Measurements from ENCODE around the gene CAMK1D. TPM values are rescaled to one million over a fixed set of nuclear protein-coding genes. Genes with fewer than 3 reads are reported as not detected.

The CAMK1D gene
- total RNA-seq, 3 donors from 2014 or later = 4.4 to 17.3 (median 5.2) TPM

- Histone ChIP-seq H3K9me3 (no peaks in the 10 kb centered on the region), H3K27ac (no peak overlapping the region), H3K27me3 (no peaks in the 10 kb centered on the region), H3K4me3 (no peak overlapping the region), H3K4me1 (no peaks in the 10 kb centered on the region), H3K36me3 (no peaks in the 10 kb centered on the region)
- TF ChIP-seq CTCF (IDR thresholded peaks at IDR 0.05) (no peak), POLR2A (IDR thresholded peaks at IDR 0.05) (no peak), POLR2AphosphoS5 (IDR thresholded peaks at IDR 0.05) (no peak)
- DNase-seq (ENCODE audit: low spot score in 2 of 2) = no peak
- intact Hi-C loops (cut with DNase I; ENCODE audit: low total_unique reads) = no loop called here
Measured at GRCh38 chr10:12556039-12556438, 206.7 kb downstream of the CAMK1D start.

- Histone ChIP-seq H3K36me3 (no peaks in the 10 kb centered on the region), H3K27ac (no peak overlapping the region), H3K9me3 (no peaks in the 10 kb centered on the region), H3K4me1 (no peaks in the 10 kb centered on the region), H3K4me3 (no peak overlapping the region), H3K27me3 (no peaks in the 10 kb centered on the region)
- no peak for DNase-seq (ENCODE audit: low spot score in 2 of 2)
- no peak for TF ChIP-seq POLR2A (IDR thresholded peaks at IDR 0.05)
- no peak for TF ChIP-seq CTCF (IDR thresholded peaks at IDR 0.05)
- TF ChIP-seq POLR2AphosphoS5 (IDR thresholded peaks at IDR 0.05) = no peak
- intact Hi-C loops (cut with DNase I; ENCODE audit: low total_unique reads) = no loop called here
Measured at GRCh38 chr10:12559578-12560178, 210.3 kb downstream of the CAMK1D start.

- H3K27me3 ChIP-seq = no peaks in the 10 kb centered on the region
- H3K9me3 ChIP-seq = no peaks in the 10 kb centered on the region
- H3K27ac ChIP-seq = no peak overlapping the region
- intact Hi-C loops (cut with DNase I; ENCODE audit: low total_unique reads) = no loop called here
- no peaks in the 10 kb centered on the region for H3K4me1 ChIP-seq
- no peak for TF ChIP-seq POLR2AphosphoS5 (IDR thresholded peaks at IDR 0.05)
- TF ChIP-seq POLR2A (IDR thresholded peaks at IDR 0.05) = no peak
- TF ChIP-seq CTCF (IDR thresholded peaks at IDR 0.05) = no peak
- no peak for DNase-seq (ENCODE audit: low spot score in 2 of 2)
- no peak overlapping the region for H3K4me3 ChIP-seq
- H3K36me3 ChIP-seq = no peaks in the 10 kb centered on the region
Measured at GRCh38 chr10:12561307-12561706, 212.0 kb downstream of the CAMK1D start.

- H3K27ac ChIP-seq = no peak overlapping the region
- no peaks in the 10 kb centered on the region for H3K9me3 ChIP-seq
- intact Hi-C loops (cut with DNase I; ENCODE audit: low total_unique reads) = no loop called here
- DNase-seq (ENCODE audit: low spot score in 2 of 2) = no peak
- H3K4me3 ChIP-seq = no peak overlapping the region
- no peak for TF ChIP-seq POLR2A (IDR thresholded peaks at IDR 0.05)
- TF ChIP-seq CTCF (IDR thresholded peaks at IDR 0.05) = no peak
- TF ChIP-seq POLR2AphosphoS5 (IDR thresholded peaks at IDR 0.05) = no peak
- no peaks in the 10 kb centered on the region for H3K36me3 ChIP-seq
- H3K4me1 ChIP-seq = no peaks in the 10 kb centered on the region
- H3K27me3 ChIP-seq = no peaks in the 10 kb centered on the region
Measured at GRCh38 chr10:12561720-12562119, 212.4 kb downstream of the CAMK1D start.

- no peaks in the 10 kb centered on the region for H3K27me3 ChIP-seq
- intact Hi-C loops (cut with DNase I; ENCODE audit: low total_unique reads) = no loop called here
Measured at GRCh38 chr10:12563489-12563888, 214.1 kb downstream of the CAMK1D start.

More at GRCh38 chr10:12563489-12563888, 214.1 kb downstream of the CAMK1D start:
- TF ChIP-seq POLR2AphosphoS5 (IDR thresholded peaks at IDR 0.05) (no peak), POLR2A (IDR thresholded peaks at IDR 0.05) (no peak), CTCF (IDR thresholded peaks at IDR 0.05) (no peak)
- Histone ChIP-seq H3K4me1 (no peaks in the 10 kb centered on the region), H3K9me3 (no peaks in the 10 kb centered on the region), H3K27ac (no peak overlapping the region), H3K36me3 (no peaks in the 10 kb centered on the region), H3K4me3 (no peak overlapping the region)
- DNase-seq (ENCODE audit: low spot score in 2 of 2) = no peak

Data from breast epithelium (tissue), 4 donors.